ENCODE data around the gene ENG. TPM values are rescaled to one million over a fixed set of nuclear protein-coding genes. Genes with fewer than 3 reads are reported as not detected.
"Not testable (repeated sequence)": the region's sequence is repeated elsewhere in the genome, so short reads cannot be mapped to it uniquely, and the experiment has no call there.

The ENG gene
- total RNA-seq, 1 experiment from 2014 or later: 25.1 TPM

- in situ Hi-C loops (cut with HindIII; ENCODE audit: low pct_unique_long_range_greater_than_20kb, low sequenced_read_pairs) (no loop called here), intact Hi-C loops (cut with micrococcal nuclease; ENCODE audit: unreplicated experiment) (no loop called here)
- BruUV-seq (replicated peaks): no TSS peak
- ChIA-PET POLR2A (no interaction called here), CTCF (no interaction called here)
- Histone ChIP-seq H3K9me3 (ENCODE audit: control insufficient read depth, insufficient read depth, low read depth, low read length) (no peaks in the 10 kb centered on the region), H3K36me3 (ENCODE audit: control insufficient read depth, insufficient read depth, low read length) (no peaks in the 10 kb centered on the region), H3K27me3 (ENCODE audit: control insufficient read depth, insufficient read depth, low read length) (no peaks in the 10 kb centered on the region), H3K4me1 (ENCODE audit: control insufficient read depth, insufficient read depth, low read length) (peaks cover 28% of the 10 kb centered on the region), H3K4me3 (ENCODE audit: low read depth in 2 of 2, low read length in 2 of 2) (no peak overlapping the region), H3K27ac (ENCODE audit: low read length) (no peak overlapping the region; the same call in 1 of the 2 replicates)
- TF ChIP-seq REST (IDR thresholded peaks at IDR 0.05; ENCODE audit: insufficient read depth in 1 of 2, low read depth in 2 of 2, low read length in 1 of 2) (no peak), SIN3A (IDR thresholded peaks at IDR 0.05; ENCODE audit: borderline replicate concordance, insufficient read depth, low read depth, low read length) (no peak), TCF7L2 (IDR thresholded peaks at IDR 0.05; ENCODE audit: low read depth, low read length) (peak; percentile 45; the same call in 1 of the 2 replicates), POLR2AphosphoS5 (IDR thresholded peaks at IDR 0.05; ENCODE audit: low read depth, low read length) (no peak)
- TF ChIP-seq, protein P1, sequence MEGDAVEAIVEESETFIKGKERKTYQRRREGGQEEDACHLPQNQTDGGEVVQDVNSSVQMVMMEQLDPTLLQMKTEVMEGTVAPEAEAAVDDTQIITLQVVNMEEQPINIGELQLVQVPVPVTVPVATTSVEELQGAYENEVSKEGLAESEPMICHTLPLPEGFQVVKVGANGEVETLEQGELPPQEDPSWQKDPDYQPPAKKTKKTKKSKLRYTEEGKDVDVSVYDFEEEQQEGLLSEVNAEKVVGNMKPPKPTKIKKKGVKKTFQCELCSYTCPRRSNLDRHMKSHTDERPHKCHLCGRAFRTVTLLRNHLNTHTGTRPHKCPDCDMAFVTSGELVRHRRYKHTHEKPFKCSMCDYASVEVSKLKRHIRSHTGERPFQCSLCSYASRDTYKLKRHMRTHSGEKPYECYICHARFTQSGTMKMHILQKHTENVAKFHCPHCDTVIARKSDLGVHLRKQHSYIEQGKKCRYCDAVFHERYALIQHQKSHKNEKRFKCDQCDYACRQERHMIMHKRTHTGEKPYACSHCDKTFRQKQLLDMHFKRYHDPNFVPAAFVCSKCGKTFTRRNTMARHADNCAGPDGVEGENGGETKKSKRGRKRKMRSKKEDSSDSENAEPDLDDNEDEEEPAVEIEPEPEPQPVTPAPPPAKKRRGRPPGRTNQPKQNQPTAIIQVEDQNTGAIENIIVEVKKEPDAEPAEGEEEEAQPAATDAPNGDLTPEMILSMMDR (IDR thresholded peaks at IDR 0.05): no peak
- no peak for DNase-seq (ENCODE audit: low read depth, low spot score)
- ATAC-seq: no peak
These were observed 29.5 kb upstream of the ENG start for GRCh38 chr9:127883959-127884358.

DNA sequence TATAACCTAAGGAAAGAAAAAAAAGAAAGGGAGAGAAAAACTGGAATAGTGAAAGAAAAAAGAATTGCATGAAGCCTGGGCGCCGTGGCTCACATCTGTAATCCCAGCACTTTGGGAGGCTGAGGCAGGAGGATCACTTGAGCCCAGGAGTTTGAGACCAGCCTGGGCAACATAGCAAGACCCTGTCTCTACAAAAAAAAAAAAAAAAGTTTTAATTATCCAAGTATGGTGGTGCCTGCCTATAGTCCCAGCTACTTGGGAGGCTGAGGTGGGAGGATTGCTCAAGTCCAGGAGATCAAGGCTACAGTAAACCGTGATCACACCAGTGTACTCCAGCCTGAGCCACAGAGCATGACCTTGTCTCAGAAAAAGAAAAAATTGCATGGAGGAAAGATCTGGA, 27.3 kb upstream of the ENG start:
- H3K27me3 ChIP-seq (ENCODE audit: control insufficient read depth, insufficient read depth, low read length); intact Hi-C loops (cut with micrococcal nuclease; ENCODE audit: unreplicated experiment); ATAC-seq; in situ Hi-C loops (cut with HindIII; ENCODE audit: low pct_unique_long_range_greater_than_20kb, low sequenced_read_pairs); BruUV-seq (replicated peaks); H3K9me3 ChIP-seq (ENCODE audit: control insufficient read depth, insufficient read depth, low read depth, low read length); H3K36me3 ChIP-seq (ENCODE audit: control insufficient read depth, insufficient read depth, low read length); H3K4me3 ChIP-seq (ENCODE audit: low read depth in 2 of 2, low read length in 2 of 2); DNase-seq (ENCODE audit: low read depth, low spot score); H3K27ac ChIP-seq (ENCODE audit: low read length); POLR2A ChIA-PET: not testable (repeated sequence)
- CTCF ChIA-PET: interaction anchor here (0.6 to 1.1 kb wide), 2 partner anchors 17 to 272 kb away, joined by 3 to 8 read pairs; no protein-coding TSS in a partner anchor
- peaks cover 37% of the 10 kb centered on the region for H3K4me1 ChIP-seq (ENCODE audit: control insufficient read depth, insufficient read depth, low read length)

GRCh38 chr9:127880143-127880542, 25.7 kb upstream of the ENG start:
- no peak for ATAC-seq
- no peak overlapping the region for H3K27ac ChIP-seq (ENCODE audit: low read length)
- POLR2A ChIA-PET: no interaction called here

More at GRCh38 chr9:127880143-127880542, 25.7 kb upstream of the ENG start:
- no peak for DNase-seq (ENCODE audit: low read depth, low spot score)
- Histone ChIP-seq H3K4me1 (ENCODE audit: control insufficient read depth, insufficient read depth, low read length) (peaks cover 35% of the 10 kb centered on the region), H3K27me3 (ENCODE audit: control insufficient read depth, insufficient read depth, low read length) (no peaks in the 10 kb centered on the region), H3K9me3 (ENCODE audit: control insufficient read depth, insufficient read depth, low read depth, low read length) (no peaks in the 10 kb centered on the region), H3K36me3 (ENCODE audit: control insufficient read depth, insufficient read depth, low read length) (no peaks in the 10 kb centered on the region), H3K4me3 (ENCODE audit: low read depth in 2 of 2, low read length in 2 of 2) (no peak overlapping the region)
- in situ Hi-C loops (cut with HindIII; ENCODE audit: low pct_unique_long_range_greater_than_20kb, low sequenced_read_pairs): no loop called here
- TF ChIP-seq POLR2AphosphoS5 (IDR thresholded peaks at IDR 0.05; ENCODE audit: low read depth, low read length) (no peak), REST (IDR thresholded peaks at IDR 0.05; ENCODE audit: insufficient read depth in 1 of 2, low read depth in 2 of 2, low read length in 1 of 2) (no peak), TCF7L2 (IDR thresholded peaks at IDR 0.05; ENCODE audit: low read depth, low read length) (no peak), SIN3A (IDR thresholded peaks at IDR 0.05; ENCODE audit: borderline replicate concordance, insufficient read depth, low read depth, low read length) (no peak)
- TF ChIP-seq, protein P1 (IDR thresholded peaks at IDR 0.05): no peak
- BruUV-seq (replicated peaks): no TSS peak
- intact Hi-C loops (cut with micrococcal nuclease; ENCODE audit: unreplicated experiment): no loop called here
- CTCF ChIA-PET: no interaction called here
